Activated CD4-positive, alpha-beta T cell treated with anti-CD3 and anti-CD28 coated beads for 36 hours (primary cell): ENCODE data around the gene ZMIZ1. TPM values are rescaled to one million over a fixed set of nuclear protein-coding genes. Genes with fewer than 3 reads are reported as not detected.

Source experiments
- ATAC-seq: fragments of 200-7000 bp; cut with Tn5 transposase; one replicate; pipeline ENCODE4 v1.10.0; 2021; ENCODE audit warnings: mild to moderate bottlenecking, moderate library complexity
- CTCF ChIA-PET: fragments of 350-600 bp; sonication (Branson Sonifier 250); formaldehyde crosslinking; loops from one replicate; lab custom pipeline; 2021; ENCODE audit warnings: antibody characterized with exemption; lab: Charles Lee
- POLR2A ChIA-PET: fragments of 350-600 bp; sonication (Branson Sonifier 250); formaldehyde crosslinking; loops from one replicate; lab custom pipeline; 2021; ENCODE audit warnings: antibody characterized with exemption, inconsistent platforms; lab: Charles Lee
- DNase-seq: peaks from one replicate; pipeline ENCODE4 v3.0.0-alpha.2; 2020
- H3K27ac Mint-ChIP-seq: one replicate; pipeline ENCODE4 v1.8.0; 2021; ENCODE audit warnings: mixed read lengths
- H3K27me3 Mint-ChIP-seq: one replicate; pipeline ENCODE4 v1.8.0; 2021; ENCODE audit warnings: mixed read lengths
- H3K36me3 Mint-ChIP-seq: one replicate; pipeline ENCODE4 v1.8.0; 2021; ENCODE audit warnings: low read depth, mixed read lengths
- H3K4me1 Mint-ChIP-seq: one replicate; pipeline ENCODE4 v1.8.0; 2021; ENCODE audit warnings: mixed read lengths
- H3K4me3 Mint-ChIP-seq: one replicate; pipeline ENCODE4 v1.8.0; 2021; ENCODE audit warnings: mild to moderate bottlenecking, moderate library complexity, mixed read lengths
- H3K9me3 Mint-ChIP-seq: one replicate; pipeline ENCODE4 v1.8.0; 2021; ENCODE audit warnings: low read depth, mixed read lengths
- intact Hi-C, 2 experiments: fragments of 100-400 bp; cut with DNase I in 1 of 2; cut with micrococcal nuclease in 1 of 2; formaldehyde crosslinking; loops; one replicate each; pipeline versions ENCODE4 v1.14.2 to v1.15.1; 2022 to 2024; cut with DNase I, micrococcal nuclease
- total RNA-seq, 2 experiments: library from RNA; stranded (reverse); gene quantifications; one replicate each; pipeline ENCODE4 v1.2.3, GENCODE V29; 2021

The ZMIZ1 gene
- total RNA-seq, 2 experiments from 2014 or later = 33.9 to 34.3 TPM

GRCh38 chr10:79345241-79346011 lies 276.7 kb downstream of the ZMIZ1 start:
- ChIA-PET POLR2A (interaction anchor here (1.4 to 2.1 kb wide), 4 partner anchors 9 to 22 kb away, joined by 3 to 6 read pairs (median 4); no protein-coding TSS in a partner anchor), CTCF (interaction anchor here (0.6 to 5.8 kb wide), 9 partner anchors 10 to 117 kb away, joined by 3 to 50 read pairs (median 4); no protein-coding TSS in a partner anchor)
- no peaks in the 10 kb centered on the region for H3K27me3 Mint-ChIP-seq
- peaks cover 27% of the 10 kb centered on the region for H3K36me3 Mint-ChIP-seq
- H3K27ac Mint-ChIP-seq = no peak overlapping the region
- no peaks in the 10 kb centered on the region for H3K9me3 Mint-ChIP-seq
- DNase-seq = no peak
- no peak overlapping the region for H3K4me3 Mint-ChIP-seq
- no peak for ATAC-seq
- intact Hi-C loops = loop anchor here (2.0 to 10.0 kb wide), 5 partner anchors 102 to 1313 kb away; partner anchors contain the start of genes RPS24 (in 1 of the 2), TMEM254 (in 1 of the 2), ZCCHC24 (in 1 of the 2) and ZMIZ1 (in 1 of the 2)
- peaks cover 22% of the 10 kb centered on the region for H3K4me1 Mint-ChIP-seq

GRCh38 chr10:79346012-79346340 lies 277.2 kb downstream of the ZMIZ1 start:
- intact Hi-C loops = loop anchor here (2.0 to 10.0 kb wide), 5 partner anchors 101 to 1314 kb away; partner anchors contain the start of genes RPS24 (in 1 of the 2), TMEM254 (in 1 of the 2), ZCCHC24 (in 1 of the 2) and ZMIZ1 (in 1 of the 2)
- POLR2A ChIA-PET = interaction anchor here (1.9 to 2.1 kb wide), 2 partner anchors 8 to 15 kb away, joined by 5 to 6 read pairs; no protein-coding TSS in a partner anchor
- Mint-ChIP-seq H3K27me3 (no peaks in the 10 kb centered on the region), H3K9me3 (no peaks in the 10 kb centered on the region), H3K4me1 (peaks cover 22% of the 10 kb centered on the region), H3K27ac (no peak overlapping the region), H3K4me3 (no peak overlapping the region), H3K36me3 (peaks cover 32% of the 10 kb centered on the region)
- no peak for DNase-seq
- CTCF ChIA-PET = interaction anchor here (0.7 to 5.8 kb wide), 9 partner anchors 11 to 102 kb away, joined by 3 to 50 read pairs (median 4); no protein-coding TSS in a partner anchor
- no peak for ATAC-seq

GRCh38 chr10:79346388-79347225 lies 277.8 kb downstream of the ZMIZ1 start:
- intact Hi-C loops = loop anchor here (1.0 to 10.0 kb wide), 11 partner anchors 15 to 1314 kb away; partner anchors contain the start of genes ZCCHC24 (in 2 of the 2), RPS24 (in 1 of the 2), TMEM254 (in 1 of the 2) and ZMIZ1 (in 1 of the 2)
- ATAC-seq (no peak), DNase-seq (no peak)
- Mint-ChIP-seq H3K4me3 (peak overlapping the region; percentile 85), H3K36me3 (peaks cover 35% of the 10 kb centered on the region), H3K27me3 (no peaks in the 10 kb centered on the region), H3K4me1 (peaks cover 22% of the 10 kb centered on the region), H3K9me3 (no peaks in the 10 kb centered on the region), H3K27ac (peak overlapping the region; percentile 19)
- CTCF ChIA-PET = interaction anchor here (0.5 to 5.8 kb wide), 9 partner anchors 12 to 386 kb away, joined by 3 to 50 read pairs (median 4); no protein-coding TSS in a partner anchor
- POLR2A ChIA-PET = interaction anchor here (1.9 to 2.1 kb wide), 3 partner anchors 8 to 15 kb away, joined by 4 to 6 read pairs (median 5); no protein-coding TSS in a partner anchor

GRCh38 chr10:79347226-79347893 lies 278.6 kb downstream of the ZMIZ1 start, which contains the start of gene PPIF:
PPIF (plus strand) TSS chr10:79347469; CDS start chr10:79347549, 80 bp downstream.
- POLR2A ChIA-PET = interaction anchor here (1.2 to 2.0 kb wide), 6 partner anchors 10 to 78 kb away, joined by 3 to 7 read pairs (median 4); no protein-coding TSS in a partner anchor
- ATAC-seq (peak; percentile 88), DNase-seq (peak; percentile 97)
- H3K9me3 Mint-ChIP-seq = no peaks in the 10 kb centered on the region
- H3K27ac Mint-ChIP-seq = peak within 1 kb of the TSS; percentile 93
- intact Hi-C loops = loop anchor here (1.0 to 10.0 kb wide), 11 partner anchors 16 to 1315 kb away; partner anchors contain the start of genes ZCCHC24 (in 2 of the 2), RPS24 (in 1 of the 2), TMEM254 (in 1 of the 2) and ZMIZ1 (in 1 of the 2)
- H3K27me3 Mint-ChIP-seq = no peaks in the 10 kb centered on the region
- peaks cover 43% of the 10 kb centered on the region for H3K36me3 Mint-ChIP-seq
- H3K4me1 Mint-ChIP-seq = peaks cover 22% of the 10 kb centered on the region
- H3K4me3 Mint-ChIP-seq = peak within 1 kb of the TSS; percentile 85
- CTCF ChIA-PET = interaction anchor here (0.7 to 5.8 kb wide), 5 partner anchors 12 to 386 kb away, joined by 3 to 50 read pairs (median 7); no protein-coding TSS in a partner anchor

- ChIA-PET CTCF (interaction anchor here (0.9 to 5.8 kb wide), 5 partner anchors 13 to 106 kb away, joined by 3 to 50 read pairs (median 4); no protein-coding TSS in a partner anchor), POLR2A (interaction anchor here (1.2 to 2.0 kb wide), 6 partner anchors 10 to 78 kb away, joined by 3 to 7 read pairs (median 4); no protein-coding TSS in a partner anchor)
- Mint-ChIP-seq H3K27ac (peak overlapping the region; percentile 93), H3K9me3 (no peaks in the 10 kb centered on the region), H3K4me1 (peaks cover 22% of the 10 kb centered on the region), H3K36me3 (peaks cover 49% of the 10 kb centered on the region), H3K27me3 (no peaks in the 10 kb centered on the region), H3K4me3 (peak overlapping the region; percentile 85)
- peak; percentile 89 for DNase-seq
- intact Hi-C loops = loop anchor here (1.0 to 10.0 kb wide), 13 partner anchors 17 to 1316 kb away; partner anchors contain the start of genes ZCCHC24 (in 2 of the 2), RPS24 (in 1 of the 2), TMEM254 (in 1 of the 2) and ZMIZ1 (in 1 of the 2)
- peak; percentile 65 for ATAC-seq
These were observed 279.3 kb downstream of the ZMIZ1 start for GRCh38 chr10:79347894-79348639.

- Mint-ChIP-seq H3K9me3 (no peaks in the 10 kb centered on the region), H3K4me1 (peaks cover 27% of the 10 kb centered on the region), H3K4me3 (peak overlapping the region; percentile 85), H3K27ac (peak overlapping the region; percentile 93), H3K36me3 (peaks cover 54% of the 10 kb centered on the region), H3K27me3 (no peaks in the 10 kb centered on the region)
- intact Hi-C loops = loop anchor here (2.0 to 10.0 kb wide), 6 partner anchors 56 to 1316 kb away; partner anchors contain the start of genes RPS24 (in 1 of the 2), TMEM254 (in 1 of the 2) and ZCCHC24 (in 1 of the 2)
- DNase-seq (no peak), ATAC-seq (no peak)
- CTCF ChIA-PET = interaction anchor here (0.9 to 5.8 kb wide), 5 partner anchors 14 to 107 kb away, joined by 3 to 50 read pairs (median 4); no protein-coding TSS in a partner anchor
- POLR2A ChIA-PET = interaction anchor here (1.2 to 2.0 kb wide), 4 partner anchors 9 to 25 kb away, joined by 3 to 7 read pairs (median 6); no protein-coding TSS in a partner anchor
These were observed 279.8 kb downstream of the ZMIZ1 start for GRCh38 chr10:79348640-79348988.

- intact Hi-C loops = loop anchor here (2.0 to 10.0 kb wide), 6 partner anchors 56 to 1317 kb away; partner anchors contain the start of genes RPS24 (in 1 of the 2), TMEM254 (in 1 of the 2) and ZCCHC24 (in 1 of the 2)
- ATAC-seq (no peak), DNase-seq (no peak)
- Mint-ChIP-seq H3K9me3 (no peaks in the 10 kb centered on the region), H3K27me3 (no peaks in the 10 kb centered on the region), H3K36me3 (peaks cover 59% of the 10 kb centered on the region), H3K27ac (peak overlapping the region; percentile 93), H3K4me3 (peak overlapping the region; percentile 85), H3K4me1 (peaks cover 31% of the 10 kb centered on the region)
- POLR2A ChIA-PET = interaction anchor here (1.7 to 2.0 kb wide), 2 partner anchors 15 to 26 kb away, joined by 5 to 7 read pairs; no protein-coding TSS in a partner anchor
- CTCF ChIA-PET = interaction anchor here (0.7 to 5.8 kb wide), 4 partner anchors 14 to 107 kb away, joined by 3 to 50 read pairs (median 5); no protein-coding TSS in a partner anchor
These were observed 280.3 kb downstream of the ZMIZ1 start for GRCh38 chr10:79349072-79349491.

- intact Hi-C loops = loop anchor here (2.0 to 10.0 kb wide), 6 partner anchors 57 to 1318 kb away; partner anchors contain the start of genes RPS24 (in 1 of the 2), TMEM254 (in 1 of the 2) and ZCCHC24 (in 1 of the 2)
- Mint-ChIP-seq H3K4me1 (peaks cover 31% of the 10 kb centered on the region), H3K9me3 (no peaks in the 10 kb centered on the region), H3K4me3 (peak overlapping the region; percentile 85), H3K27me3 (no peaks in the 10 kb centered on the region), H3K36me3 (peaks cover 67% of the 10 kb centered on the region), H3K27ac (peak overlapping the region; percentile 62)
- no peak for ATAC-seq
- ChIA-PET CTCF (interaction anchor here (0.7 to 1.5 kb wide), 2 partner anchors 15 to 108 kb away, joined by 3 to 4 read pairs; no protein-coding TSS in a partner anchor), POLR2A (interaction anchor here (1.3 to 2.0 kb wide), 4 partner anchors 17 to 27 kb away, joined by 3 to 7 read pairs (median 4); no protein-coding TSS in a partner anchor)
- DNase-seq = no peak
These were observed 281.1 kb downstream of the ZMIZ1 start for GRCh38 chr10:79349766-79350406.
